Trophoblast cell (in vitro differentiated cells and primary cell): ENCODE results near the gene ESYT1.

Experiments
- DNase-seq, 2 donors: peaks; one replicate each; pipeline ENCODE4 v3.0.0-alpha.2; 2016
- H2AFZ ChIP-seq: 2 replicates; pipeline ENCODE4 v1.6.1; 2013; ENCODE audit warnings: low read length, moderate library complexity, mild to moderate bottlenecking; ENCODE audit not compliant: insufficient read depth, poor library complexity
- H2AK5ac ChIP-seq: 2 replicates; pipeline ENCODE4 v1.6.1; 2013; ENCODE audit warnings: mild to moderate bottlenecking, low read length
- H2BK120ac ChIP-seq: 2 replicates; pipeline ENCODE4 v1.6.1; 2013; ENCODE audit warnings: low read length, mild to moderate bottlenecking, moderate library complexity; ENCODE audit not compliant: insufficient read depth, poor library complexity
- H2BK12ac ChIP-seq: 2 replicates; pipeline ENCODE4 v1.6.1; 2013; ENCODE audit warnings: mild to moderate bottlenecking, low read length, moderate library complexity
- H2BK5ac ChIP-seq: 2 replicates; pipeline ENCODE4 v1.6.1; 2013; ENCODE audit warnings: low read length, low read depth, moderate library complexity, mild to moderate bottlenecking; ENCODE audit not compliant: poor library complexity
- H3K14ac ChIP-seq: 2 replicates; pipeline ENCODE4 v1.6.1; 2013; ENCODE audit warnings: mild to moderate bottlenecking, low read length
- H3K18ac ChIP-seq: 2 replicates; pipeline ENCODE4 v1.6.1; 2013; ENCODE audit warnings: mild to moderate bottlenecking, low read length
- H3K23ac ChIP-seq: 2 replicates; pipeline ENCODE4 v1.6.1; 2013; ENCODE audit warnings: low read length
- H3K27ac ChIP-seq: 2 replicates; pipeline ENCODE4 v1.5.1; 2013; ENCODE audit warnings: low read depth, mild to moderate bottlenecking, inconsistent platforms, low read length, moderate library complexity
- H3K27me3 ChIP-seq: 2 replicates; pipeline ENCODE4 v1.6.1; 2013; ENCODE audit warnings: inconsistent platforms, mild to moderate bottlenecking, low read length, moderate library complexity; ENCODE audit not compliant: insufficient read depth
- H3K36me3 ChIP-seq, 2 experiments: 1 replicate in 1 of 2; 2 replicates in 1 of 2; pipeline ENCODE4 v1.6.1; 2013; ENCODE audit warnings: low read length in 2 of 2, mild to moderate bottlenecking in 2 of 2, moderate library complexity in 1 of 2; ENCODE audit not compliant: insufficient read depth in 2 of 2, control insufficient read depth in 1 of 2
- H3K4ac ChIP-seq: 2 replicates; pipeline ENCODE4 v1.6.1; 2013; ENCODE audit warnings: low read depth, mild to moderate bottlenecking, low read length, moderate library complexity
- H3K4me1 ChIP-seq, 2 experiments: 1 replicate in 1 of 2; 2 replicates in 1 of 2; pipeline ENCODE4 v1.6.1; 2013; ENCODE audit warnings: low read length in 2 of 2, mild to moderate bottlenecking in 2 of 2, moderate library complexity in 1 of 2; ENCODE audit not compliant: insufficient read depth in 2 of 2, control insufficient read depth in 1 of 2
- H3K4me2 ChIP-seq: 2 replicates; pipeline ENCODE4 v1.6.1; 2013; ENCODE audit warnings: inconsistent platforms, mild to moderate bottlenecking, low read length, moderate library complexity
- H3K4me3 ChIP-seq: 2 replicates; pipeline ENCODE4 v1.5.1; 2013; ENCODE audit warnings: mild to moderate bottlenecking, low read depth, low read length, inconsistent platforms
- H3K79me1 ChIP-seq: one replicate; pipeline ENCODE4 v1.6.1; 2013; ENCODE audit warnings: low read length
- H3K79me2 ChIP-seq: 2 replicates; pipeline ENCODE4 v1.6.1; 2013; ENCODE audit warnings: low read length, mild to moderate bottlenecking; ENCODE audit not compliant: control insufficient read depth, insufficient read depth, poor library complexity
- H3K9ac ChIP-seq: 2 replicates; pipeline ENCODE4 v1.6.1; 2013; ENCODE audit warnings: mild to moderate bottlenecking, low read length
- H3K9me3 ChIP-seq: 2 replicates; pipeline ENCODE4 v1.6.1; 2013; ENCODE audit warnings: low read depth, mild to moderate bottlenecking, control low read depth, inconsistent platforms, low read length; ENCODE audit not compliant: insufficient read depth
- H4K12ac ChIP-seq: 2 replicates; pipeline ENCODE4 v1.6.1; 2013; ENCODE audit warnings: low read depth, mild to moderate bottlenecking, low read length, moderate library complexity
- H4K8ac ChIP-seq: 2 replicates; pipeline ENCODE4 v1.6.1; 2013; ENCODE audit warnings: low read depth, mild to moderate bottlenecking, low read length, moderate library complexity
- H4K91ac ChIP-seq: one replicate; pipeline ENCODE4 v1.6.1; 2013; ENCODE audit warnings: low read depth, mild to moderate bottlenecking, low read length, moderate library complexity
- WGBS: extraction: QIAGEN DNeasy Blood & Tissue Kit; methylation state at CpG from one replicate; pipeline ENCODE4 v1.1.7; 2013; ENCODE audit warnings: missing lambda C conversion rate; ENCODE audit not compliant: insufficient read length, insufficient coverage; ENCODE audit errors: extremely low coverage; 5-methylcytosine and 5-hydroxymethylcytosine counted together

ESYT1 gene

GRCh38 chr12:56129942-56130495 lies 2.0 kb downstream of the ESYT1 start:
- DNase-seq, result peak in 1 of 2 donors; percentile 67
- peaks cover 11 to 12% of the 10 kb centered on the region in 2 experiments for H3K4me1 ChIP-seq
- no peaks in the 10 kb centered on the region for H3K27me3 ChIP-seq
- no peak overlapping the region for H2AK5ac ChIP-seq
- no peak overlapping the region for H3K27ac ChIP-seq
- no peak overlapping the region for H4K91ac ChIP-seq
- no peak overlapping the region for H2BK5ac ChIP-seq
- no peak overlapping the region for H2BK120ac ChIP-seq
- no peak overlapping the region for H3K4ac ChIP-seq
- no peak overlapping the region for H3K18ac ChIP-seq
- H4K8ac ChIP-seq, result no peak overlapping the region
- H3K4me3 ChIP-seq, result no peak overlapping the region
- no CpG with 5 or more reads among the region's 22 CpGs for WGBS
- H3K9ac ChIP-seq, result no peak overlapping the region
- H3K36me3 ChIP-seq, result peaks cover 25 to 38% of the 10 kb centered on the region in 2 experiments
- H3K23ac ChIP-seq, result no peak overlapping the region
- no peak overlapping the region for H4K12ac ChIP-seq
- peaks cover 9% of the 10 kb centered on the region for H3K79me1 ChIP-seq
- H2BK12ac ChIP-seq, result no peak overlapping the region
- peaks cover 7% of the 10 kb centered on the region for H3K79me2 ChIP-seq
- H3K9me3 ChIP-seq, result no peaks in the 10 kb centered on the region
- no peak overlapping the region for H3K14ac ChIP-seq
- H2AFZ ChIP-seq, result no peak overlapping the region
- H3K4me2 ChIP-seq, result no peak overlapping the region

- H3K4me3 ChIP-seq, result no peak overlapping the region
- DNase-seq, result peak; percentile 74 to 87
- H3K4me1 ChIP-seq, result peaks cover 11 to 12% of the 10 kb centered on the region in 2 experiments
- no peak overlapping the region for H4K8ac ChIP-seq
- H3K9me3 ChIP-seq, result no peaks in the 10 kb centered on the region
- no peak overlapping the region for H4K12ac ChIP-seq
- H2BK5ac ChIP-seq, result no peak overlapping the region
- WGBS, result no CpG with 5 or more reads among the region's 4 CpGs
- H2AFZ ChIP-seq, result no peak overlapping the region
- H3K79me2 ChIP-seq, result peaks cover 7% of the 10 kb centered on the region
- H2BK12ac ChIP-seq, result no peak overlapping the region
- no peak overlapping the region for H3K9ac ChIP-seq
- H3K4ac ChIP-seq, result no peak overlapping the region
- no peak overlapping the region for H3K23ac ChIP-seq
- no peak overlapping the region for H3K14ac ChIP-seq
- H3K27ac ChIP-seq, result no peak overlapping the region
- no peak overlapping the region for H3K4me2 ChIP-seq
- H3K36me3 ChIP-seq, result peaks cover 25 to 38% of the 10 kb centered on the region in 2 experiments
- H3K79me1 ChIP-seq, result peaks cover 9% of the 10 kb centered on the region
- H2BK120ac ChIP-seq, result no peak overlapping the region
- H2AK5ac ChIP-seq, result no peak overlapping the region
- H3K18ac ChIP-seq, result no peak overlapping the region
- no peak overlapping the region for H4K91ac ChIP-seq
- no peaks in the 10 kb centered on the region for H3K27me3 ChIP-seq
Observed at GRCh38 chr12:56130876-56131275, 2.8 kb downstream of the ESYT1 start.

- H3K14ac ChIP-seq, result no peak overlapping the region
- no peak overlapping the region for H3K4me3 ChIP-seq
Observed at GRCh38 chr12:56134897-56135296, 6.8 kb downstream of the ESYT1 start.

GRCh38 chr12:56137853-56138571 lies 9.9 kb downstream of the ESYT1 start:
- H2BK120ac ChIP-seq, result no peak overlapping the region
- H4K12ac ChIP-seq, result no peak overlapping the region
- no peak overlapping the region for H4K91ac ChIP-seq
- H3K4me1 ChIP-seq, result no peaks in the 10 kb centered on the region
- H3K4me3 ChIP-seq, result no peak overlapping the region
- H3K4ac ChIP-seq, result no peak overlapping the region
- no peak for DNase-seq
- peak overlapping the region; percentile 56 for H3K9ac ChIP-seq
- H4K8ac ChIP-seq, result no peak overlapping the region
- H3K79me1 ChIP-seq, result no peaks in the 10 kb centered on the region
- H3K23ac ChIP-seq, result no peak overlapping the region
- no peaks in the 10 kb centered on the region for H3K79me2 ChIP-seq
- H3K14ac ChIP-seq, result no peak overlapping the region
- H2AFZ ChIP-seq, result no peak overlapping the region
- peaks cover 2% of the 10 kb centered on the region for H3K9me3 ChIP-seq
- H2BK5ac ChIP-seq, result no peak overlapping the region
- WGBS, result no CpG with 5 or more reads among the region's 14 CpGs
- no peak overlapping the region for H3K18ac ChIP-seq
- H2AK5ac ChIP-seq, result no peak overlapping the region
- H3K4me2 ChIP-seq, result no peak overlapping the region
- H3K36me3 ChIP-seq, result peaks cover 45 to 58% of the 10 kb centered on the region in 2 experiments
- H2BK12ac ChIP-seq, result no peak overlapping the region
- H3K27me3 ChIP-seq, result no peaks in the 10 kb centered on the region
- H3K27ac ChIP-seq, result no peak overlapping the region

More at GRCh38 chr12:56134897-56135296, 6.8 kb downstream of the ESYT1 start:
- H3K79me1 ChIP-seq, result no peaks in the 10 kb centered on the region
- peaks cover 4 to 5% of the 10 kb centered on the region in 2 experiments for H3K4me1 ChIP-seq
- peaks cover 2% of the 10 kb centered on the region for H3K9me3 ChIP-seq
- no peak overlapping the region for H2AK5ac ChIP-seq
- no peak overlapping the region for H4K8ac ChIP-seq
- no peaks in the 10 kb centered on the region for H3K27me3 ChIP-seq
- no peak overlapping the region for H3K9ac ChIP-seq
- no peaks in the 10 kb centered on the region for H3K79me2 ChIP-seq
- no peak overlapping the region for H3K4ac ChIP-seq
- no peak overlapping the region for H2BK12ac ChIP-seq
- DNase-seq, result no peak
- no peak overlapping the region for H4K12ac ChIP-seq
- no peak overlapping the region for H3K4me2 ChIP-seq
- H4K91ac ChIP-seq, result no peak overlapping the region
- no peak overlapping the region for H2AFZ ChIP-seq
- no peak overlapping the region for H2BK5ac ChIP-seq
- peaks cover 48 to 66% of the 10 kb centered on the region in 2 experiments for H3K36me3 ChIP-seq
- H3K23ac ChIP-seq, result no peak overlapping the region
- H2BK120ac ChIP-seq, result no peak overlapping the region
- WGBS, result no CpG with 5 or more reads among the region's 6 CpGs
- H3K18ac ChIP-seq, result no peak overlapping the region
- H3K27ac ChIP-seq, result no peak overlapping the region
